H1 (cell line): Measurements from ENCODE around the gene MAPK4. TPM values are rescaled to one million over a fixed set of nuclear protein-coding genes. Genes with fewer than 3 reads are reported as not detected.

Experiments used
- CBX5 ChIP-seq: fragments of 300-800, 300-1000 bp; sonication (generic); IDR thresholded peaks from 2 replicates; pipeline ENCODE4 v1.7.1; 2016; ENCODE audit warnings: antibody characterized with exemption, low read length, low read depth
- CREB1 ChIP-seq: IDR thresholded peaks from 2 replicates; pipeline ENCODE4 v1.6.1; 2012; ENCODE audit warnings: inconsistent platforms
- EZH2 ChIP-seq: fragments of 200-600 bp; sonication (generic); IDR thresholded peaks from 2 replicates; pipeline ENCODE4 v1.7.1; 2012; ENCODE audit warnings: low read depth, mild to moderate bottlenecking, moderate library complexity, low read length, inconsistent platforms; ENCODE audit not compliant: severe bottlenecking
- FOSL1 ChIP-seq: IDR thresholded peaks from 2 replicates; pipeline ENCODE4 v1.6.1; 2011; ENCODE audit warnings: mild to moderate bottlenecking, low read depth, low read length, moderate library complexity; ENCODE audit not compliant: insufficient read depth
- RBBP5 ChIP-seq: IDR thresholded peaks from 2 replicates; pipeline ENCODE4 v1.7.1; 2012; ENCODE audit warnings: low read depth, mild to moderate bottlenecking, inconsistent platforms, low read length, moderate library complexity, borderline replicate concordance
- SIN3A ChIP-seq, 2 experiments: IDR thresholded peaks in 1 of 2; conservative IDR thresholded peaks in 1 of 2; 2 replicates each; pipeline ENCODE4 v1.6.1; 2011 to 2012; ENCODE audit warnings: low read length in 2 of 2, improper control_type of control experiment in 1 of 2, low read depth in 1 of 2, mild to moderate bottlenecking in 1 of 2
- SUZ12 ChIP-seq: fragments of 200-600 bp; sonication (generic); IDR thresholded peaks from 2 replicates; pipeline ENCODE4 v1.6.1; 2012; ENCODE audit warnings: mild to moderate bottlenecking, inconsistent platforms, low read length, moderate library complexity, mixed read lengths
- polyA plus RNA-seq, 7 experiments: library from polyadenylated mRNA; depleted of rRNA in 3 of 7; stranded (reverse) in 5 of 7; unstranded in 2 of 7; fragments of >200 nt in 5 of 7; fragments of 200-250 nt in 2 of 7; gene quantifications; 1 replicate in 5 of 7; 2 replicates in 1 of 7; 4 replicates in 1 of 7; pipeline versions ENCODE4 v1.2.1 to v1.2.3, GENCODE V29; 2011 to 2013; ENCODE audit warnings: missing spikeins in 2 of 7, mixed read lengths in 2 of 7
- total RNA-seq: library from RNA; stranded (reverse); fragmentation: NEBNext Ultra II Directional; extraction: Animal tissue kit (Norgen Biotek cat#: 25700); gene quantifications from 2 replicates; pipeline ENCODE4 v1.2.1, GENCODE V29; 2021

MAPK4 gene
- total and polyA plus RNA-seq, 2 of the 8 experiments (the other 6 are each of a cell fraction or from before 2014, with no cell fraction given) = 3.2 to 3.7 TPM

GRCh38 chr18:50622320-50622719, 62.4 kb downstream of the MAPK4 start (continued):
- TF ChIP-seq CREB1 (no peak), SUZ12 (no peak), FOSL1 (no peak), EZH2 (no peak), CBX5 (no peak), SIN3A (conservative IDR thresholded peaks at IDR 0.05 in 1 of 2, IDR thresholded peaks at IDR 0.05 in 1 of 2; ENCODE audit: low read depth in 1 of 2, low read length in 2 of 2) (no peak), RBBP5 (no peak)
